Esophagus muscularis mucosa (tissue), 4 donors: ENCODE data around the gene FAM110D. TPM values are rescaled to one million over a fixed set of nuclear protein-coding genes. Genes with fewer than 3 reads are reported as not detected.

Experiments
- DNase-seq: peaks from one replicate; pipeline ENCODE4 v3.0.0-alpha.2; 2017; ENCODE audit errors: extremely low spot score
- H3K27ac ChIP-seq, 4 donors: fragments of 200-600 bp; sonication (generic); replicated peaks in 1 of 4; 1 replicate in 3 of 4; 2 replicates in 1 of 4; pipeline ENCODE4 v1.5.1; 2016 to 2019; ENCODE audit warnings: mild to moderate bottlenecking in 1 of 4
- H3K27me3 ChIP-seq, 4 donors: fragments of 200-600 bp; sonication (generic); one replicate each; pipeline versions ENCODE4 v1.5.1 to v1.6.0; 2016 to 2019
- H3K36me3 ChIP-seq, 4 donors: fragments of 200-600 bp; sonication (generic); one replicate each; pipeline ENCODE4 v1.5.1; 2016 to 2019
- H3K4me1 ChIP-seq, 4 donors: fragments of 200-600 bp; sonication (generic); one replicate each; pipeline ENCODE4 v1.5.1; 2016 to 2019
- H3K4me3 ChIP-seq, 4 donors: fragments of 200-600 bp; sonication (generic); 1 replicate in 2 of 4; 2 replicates in 2 of 4; pipeline ENCODE4 v1.5.1; 2016 to 2019; ENCODE audit warnings: mild to moderate bottlenecking in 4 of 4, moderate library complexity in 1 of 4
- H3K9me3 ChIP-seq, 4 donors: fragments of 200-600 bp; sonication (generic); 1 replicate in 3 of 4; 2 replicates in 1 of 4; pipeline ENCODE4 v1.5.1; 2016 to 2019
- CTCF ChIP-seq, 3 experiments: fragments of 200-600 bp in 2 of 3; fragments of 450-650 bp in 1 of 3; sonication (generic) in 2 of 3; IDR thresholded peaks; one replicate each; pipeline ENCODE4 v1.5.1; 2017 to 2019; ENCODE audit warnings: antibody characterized with exemption in 3 of 3, mild to moderate bottlenecking in 2 of 3, moderate library complexity in 1 of 3
- EP300 ChIP-seq: sonication (generic); formaldehyde crosslinking; IDR thresholded peaks from one replicate; pipeline ENCODE4 v1.6.1; 2017; ENCODE audit warnings: antibody characterized with exemption
- POLR2A ChIP-seq: fragments of 450-650 bp; IDR thresholded peaks from one replicate; pipeline ENCODE4 v1.6.1; 2017; ENCODE audit warnings: antibody characterized with exemption, moderate library complexity, mild to moderate bottlenecking, low read depth
- POLR2AphosphoS5 ChIP-seq, 2 donors: sonication (generic); formaldehyde crosslinking; IDR thresholded peaks; one replicate each; pipeline ENCODE4 v1.6.1; 2017; ENCODE audit warnings: antibody characterized with exemption in 2 of 2
- WGBS: methylation state at CpG from one replicate; pipeline ENCODE4 v1.1.5; 2018; 5-methylcytosine and 5-hydroxymethylcytosine counted together
- intact Hi-C: fragments of 100-400 bp; cut with DNase I; formaldehyde crosslinking; loops from one replicate; pipeline ENCODE4 v1.15.1; 2023
- total RNA-seq, 4 donors: library from RNA; depleted of rRNA; stranded (reverse); fragments of >200 nt; gene quantifications; one replicate each; pipeline versions ENCODE4 v1.1.0 to v1.2.1, GENCODE V29; 2016

The FAM110D gene
- total RNA-seq, 4 donors from 2014 or later: 2.9 to 17.9 (median 11.6) TPM

GRCh38 chr1:26188477-26188876 lies 29.6 kb downstream of the FAM110D start:
- Histone ChIP-seq H3K27ac (no peak overlapping the region), H3K9me3 (no peaks in the 10 kb centered on the region), H3K4me1 (no peaks in the 10 kb centered on the region), H3K27me3 (no peaks in the 10 kb centered on the region), H3K36me3 (no peaks in the 10 kb centered on the region), H3K4me3 (no peak overlapping the region)
- TF ChIP-seq POLR2A (no peak), POLR2AphosphoS5 (IDR thresholded peaks at IDR 0.05) (no peak), EP300 (no peak), CTCF (IDR thresholded peaks at IDR 0.05) (no peak)
- no peak for DNase-seq
- WGBS: 87% methylated on average over 7 of the region's 8 CpGs
- intact Hi-C loops: no loop called here

GRCh38 chr1:26189331-26189730 lies 30.5 kb downstream of the FAM110D start:
- 73% methylated on average over 4 of the region's 6 CpGs for WGBS
- no peak overlapping the region for H3K4me3 ChIP-seq
- intact Hi-C loops: no loop called here

GRCh38 chr1:26189751-26190275 lies 30.9 kb downstream of the FAM110D start:
- no peaks in the 10 kb centered on the region for H3K4me1 ChIP-seq
- no peaks in the 10 kb centered on the region for H3K27me3 ChIP-seq
- H3K36me3 ChIP-seq: no peaks in the 10 kb centered on the region
- 87% methylated on average over 7 of the region's 7 CpGs for WGBS
- intact Hi-C loops: no loop called here
- TF ChIP-seq CTCF (IDR thresholded peaks at IDR 0.05): no peak
- TF ChIP-seq POLR2AphosphoS5 (IDR thresholded peaks at IDR 0.05): no peak
- no peak for TF ChIP-seq EP300
- no peak for TF ChIP-seq POLR2A
- no peaks in the 10 kb centered on the region for H3K9me3 ChIP-seq
- DNase-seq: no peak
- H3K4me3 ChIP-seq: no peak overlapping the region
- no peak overlapping the region for H3K27ac ChIP-seq

More at GRCh38 chr1:26189331-26189730, 30.5 kb downstream of the FAM110D start:
- no peaks in the 10 kb centered on the region for H3K36me3 ChIP-seq
- DNase-seq: no peak
- no peak overlapping the region for H3K27ac ChIP-seq
- no peaks in the 10 kb centered on the region for H3K27me3 ChIP-seq
- H3K4me1 ChIP-seq: no peaks in the 10 kb centered on the region
- no peaks in the 10 kb centered on the region for H3K9me3 ChIP-seq
- no peak for TF ChIP-seq POLR2A
- TF ChIP-seq EP300: no peak

- WGBS: 50% methylated on average over 16 of the region's 16 CpGs
Observed at GRCh38 chr1:26190373-26190987, 31.6 kb downstream of the FAM110D start, which contains the start of gene CATSPER4. Gene CATSPER4, plus strand, starts transcription at chr1:26190602. Its CDS starts 26 bp downstream, at chr1:26190628.

GRCh38 chr1:26191739-26192138 lies 32.9 kb downstream of the FAM110D start:
- 55% methylated on average over 3 of the region's 3 CpGs for WGBS
- no peaks in the 10 kb centered on the region for H3K9me3 ChIP-seq
- no peaks in the 10 kb centered on the region for H3K4me1 ChIP-seq
- TF ChIP-seq POLR2A (no peak), POLR2AphosphoS5 (IDR thresholded peaks at IDR 0.05) (no peak), CTCF (IDR thresholded peaks at IDR 0.05) (no peak), EP300 (no peak)
- no peaks in the 10 kb centered on the region for H3K36me3 ChIP-seq
- no peak overlapping the region for H3K4me3 ChIP-seq
- H3K27me3 ChIP-seq: no peaks in the 10 kb centered on the region
- no peak overlapping the region for H3K27ac ChIP-seq
- DNase-seq: no peak
- intact Hi-C loops: no loop called here

More at GRCh38 chr1:26190373-26190987, 31.6 kb downstream of the FAM110D start, which contains the start of gene CATSPER4:
- Histone ChIP-seq H3K4me1 (no peaks in the 10 kb centered on the region), H3K27ac (no peak within 1 kb of the TSS), H3K27me3 (no peaks in the 10 kb centered on the region), H3K9me3 (no peaks in the 10 kb centered on the region), H3K4me3 (no peak within 1 kb of the TSS), H3K36me3 (no peaks in the 10 kb centered on the region)
- no peak for TF ChIP-seq POLR2A
- no peak for TF ChIP-seq CTCF (IDR thresholded peaks at IDR 0.05)
- no peak for TF ChIP-seq EP300
- TF ChIP-seq POLR2AphosphoS5 (IDR thresholded peaks at IDR 0.05): no peak
- DNase-seq: no peak
- intact Hi-C loops: no loop called here
